K562 (cell line): ENCODE measurements around the gene FGF21. TPM values are rescaled to one million over a fixed set of nuclear protein-coding genes. Genes with fewer than 3 reads are reported as not detected.

Experiments used
- C11orf30 ChIP-seq: fragments of 450-650 bp; IDR thresholded peaks from 2 replicates; pipeline ENCODE4 v1.6.1; 2016; ENCODE audit warnings: low read depth, mild to moderate bottlenecking
- CHD2 ChIP-seq: IDR thresholded peaks from 2 replicates; pipeline ENCODE4 v1.6.1; 2011; ENCODE audit warnings: low read depth, low read length
- ETV5 ChIP-seq: sonication (generic); formaldehyde crosslinking; IDR thresholded peaks from 2 replicates; pipeline ENCODE4 v1.4.0; 2020; ENCODE audit warnings: low read depth, mild to moderate bottlenecking, missing genetic modification reagents
- PTRF ChIP-seq: fragments of 450-650 bp; IDR thresholded peaks from 2 replicates; pipeline ENCODE4 v1.6.1; 2016; ENCODE audit warnings: mild to moderate bottlenecking, missing genetic modification characterization, missing compliant biosample characterization
- RBM25 ChIP-seq: fragments of 200-400 bp; formaldehyde crosslinking; IDR thresholded peaks from 2 replicates; pipeline ENCODE4 v1.6.1; 2018; ENCODE audit warnings: low read length, low read depth, moderate library complexity; ENCODE audit not compliant: severe bottlenecking
- RFX7 ChIP-seq: fragments of 250-450 bp; sonication (Bioruptor Pico); IDR thresholded peaks from 2 replicates; pipeline ENCODE4 v1.5.1; 2021; ENCODE audit warnings: mild to moderate bottlenecking
- SLC30A9 ChIP-seq: fragments of 250-450 bp; sonication (Bioruptor Pico); IDR thresholded peaks from 2 replicates; pipeline ENCODE4 v1.8.0; 2022; ENCODE audit warnings: mild to moderate bottlenecking, moderate library complexity
- SMAD2 ChIP-seq: fragments of 150-350 bp; IDR thresholded peaks from 2 replicates; pipeline ENCODE4 v1.6.1; 2014; ENCODE audit warnings: low read depth, mild to moderate bottlenecking, low read length
- SUPT5H ChIP-seq: fragments of 450-650 bp; IDR thresholded peaks from 2 replicates; pipeline ENCODE4 v1.6.1; 2016
- TCF3 ChIP-seq: sonication (generic); formaldehyde crosslinking; IDR thresholded peaks from 2 replicates; pipeline ENCODE4 v1.4.0; 2020; ENCODE audit warnings: mild to moderate bottlenecking, missing genetic modification reagents
- TRIM28 ChIP-seq: fragments of 450-650 bp; IDR thresholded peaks from 2 replicates; pipeline ENCODE4 v1.6.1; 2017
- XRCC3 ChIP-seq: fragments of 450-650 bp; IDR thresholded peaks from 2 replicates; pipeline ENCODE4 v1.6.1; 2017; ENCODE audit warnings: mild to moderate bottlenecking, moderate library complexity
- XRCC5 ChIP-seq: fragments of 200-400 bp; formaldehyde crosslinking; IDR thresholded peaks from 2 replicates; pipeline ENCODE4 v1.6.1; 2017; ENCODE audit warnings: low read depth, mild to moderate bottlenecking, low read length
- ZNF253 ChIP-seq: fragments of 250-450 bp; sonication (Bioruptor Pico); conservative IDR thresholded peaks from 2 replicates; pipeline ENCODE4 v1.6.1; 2021; ENCODE audit warnings: mild to moderate bottlenecking
- ZNF263 ChIP-seq: sonication (generic); formaldehyde crosslinking; IDR thresholded peaks from 2 replicates; pipeline ENCODE4 v1.8.0; 2022; ENCODE audit warnings: mild to moderate bottlenecking, missing genetic modification reagents, borderline replicate concordance
- ZNF316 ChIP-seq: fragments of 450-650 bp; IDR thresholded peaks from 2 replicates; pipeline ENCODE4 v1.6.1; 2016
- ZNF707 ChIP-seq: fragments of 250-450 bp; sonication (Bioruptor Pico); conservative IDR thresholded peaks from 2 replicates; pipeline ENCODE4 v1.8.0; 2022; ENCODE audit warnings: inconsistent platforms, mild to moderate bottlenecking, moderate library complexity
- polyA plus RNA-seq, 8 experiments: library from polyadenylated mRNA; depleted of rRNA in 4 of 8; stranded (reverse) in 5 of 8; unstranded in 3 of 8; fragments of >200 nt; fragmentation: Nextera tagmentation in 2 of 8; fragmentation: Illumina TruSeq in 1 of 8; extraction: Ambion mirVana in 2 of 8; extraction: Trizol in 1 of 8; gene quantifications; 2 replicates each; pipeline versions ENCODE4 v1.2.1 to v1.2.3, GENCODE V29; 2011 to 2014; ENCODE audit warnings: inconsistent platforms in 1 of 8, missing spikeins in 1 of 8
- total RNA-seq, 7 experiments: library from RNA; depleted of rRNA in 6 of 7; stranded (reverse); fragments of >200 nt in 6 of 7; fragmentation: Illumina TruSeq in 2 of 7; extraction: Trizol in 2 of 7; gene quantifications; 2 replicates each; pipeline versions ENCODE4 v1.2.1 to v1.2.3, GENCODE V29; 2011 to 2021; ENCODE audit warnings: low replicate concordance in 1 of 7
- TF ChIP-seq, protein P1 (sequence below): fragments of 250-450 bp; sonication (Bioruptor Pico); IDR thresholded peaks from 2 replicates; pipeline ENCODE4 v1.8.0; 2022; ENCODE audit warnings: inconsistent platforms
- TF ChIP-seq, protein P2 (sequence below): sonication (generic); formaldehyde crosslinking; IDR thresholded peaks from 2 replicates; pipeline ENCODE4 v1.8.0; 2023; ENCODE audit warnings: mild to moderate bottlenecking, missing genetic modification reagents
- TF ChIP-seq, protein P3 (sequence below): fragments of 250-450 bp; sonication (Bioruptor Pico); IDR thresholded peaks from 2 replicates; pipeline ENCODE4 v1.4.0; 2020; ENCODE audit warnings: mild to moderate bottlenecking, moderate library complexity
- TF ChIP-seq, protein P4 (sequence below): sonication (generic); formaldehyde crosslinking; IDR thresholded peaks from 2 replicates; pipeline ENCODE4 v1.8.1; 2023; ENCODE audit warnings: mild to moderate bottlenecking, missing genetic modification reagents, moderate library complexity
- TF ChIP-seq, protein P5 (sequence below): sonication (generic); formaldehyde crosslinking; IDR thresholded peaks from 2 replicates; pipeline ENCODE4 v1.8.1; 2023; ENCODE audit warnings: mild to moderate bottlenecking, missing genetic modification reagents

Gene FGF21
- total and polyA plus RNA-seq, 9 of the 15 experiments (the other 6 are each of a cell fraction or from before 2014, with no cell fraction given) = 0.04 to 0.77 (median 0.09) TPM; not detected in 6

DNA sequence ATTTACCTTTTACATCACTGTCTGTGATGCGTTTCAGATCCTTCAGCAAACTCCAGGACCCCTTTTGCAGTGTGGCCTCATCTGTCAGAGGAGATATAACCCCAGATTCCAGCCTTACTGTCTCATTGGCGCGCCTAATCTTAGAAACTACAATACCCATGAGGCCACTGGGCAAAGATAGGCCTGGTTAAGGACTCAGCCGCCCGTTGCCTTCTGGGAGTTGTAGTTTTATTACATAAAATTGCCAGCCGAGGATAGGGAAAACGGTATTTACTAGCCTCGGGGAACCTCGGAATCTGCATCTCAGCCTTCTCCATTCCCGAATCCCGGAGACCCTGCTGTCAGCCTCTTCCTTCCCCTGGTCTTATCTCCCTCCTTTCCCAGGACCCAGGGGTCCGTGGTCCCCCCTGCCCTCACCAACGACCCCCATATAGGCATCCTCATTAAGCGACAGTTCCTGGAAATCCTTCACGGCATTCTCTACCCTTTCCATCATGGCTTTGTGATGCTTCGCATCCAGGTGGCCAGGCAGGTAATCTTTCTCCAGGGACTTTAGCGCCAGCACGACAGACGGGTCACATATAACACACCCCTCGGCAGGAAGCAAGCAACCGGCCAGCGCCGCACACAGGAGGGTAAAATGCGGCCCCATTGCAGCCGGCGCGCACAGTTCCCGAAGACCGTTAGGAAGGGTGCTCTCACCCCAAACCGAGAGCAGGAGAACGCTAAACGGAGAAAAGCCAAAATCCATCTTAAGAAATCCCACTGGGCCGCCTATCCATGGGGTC lies 9.9 kb upstream of the FGF21 start (continued):
- no peak for TF ChIP-seq ZNF316
- TF ChIP-seq, protein P1, sequence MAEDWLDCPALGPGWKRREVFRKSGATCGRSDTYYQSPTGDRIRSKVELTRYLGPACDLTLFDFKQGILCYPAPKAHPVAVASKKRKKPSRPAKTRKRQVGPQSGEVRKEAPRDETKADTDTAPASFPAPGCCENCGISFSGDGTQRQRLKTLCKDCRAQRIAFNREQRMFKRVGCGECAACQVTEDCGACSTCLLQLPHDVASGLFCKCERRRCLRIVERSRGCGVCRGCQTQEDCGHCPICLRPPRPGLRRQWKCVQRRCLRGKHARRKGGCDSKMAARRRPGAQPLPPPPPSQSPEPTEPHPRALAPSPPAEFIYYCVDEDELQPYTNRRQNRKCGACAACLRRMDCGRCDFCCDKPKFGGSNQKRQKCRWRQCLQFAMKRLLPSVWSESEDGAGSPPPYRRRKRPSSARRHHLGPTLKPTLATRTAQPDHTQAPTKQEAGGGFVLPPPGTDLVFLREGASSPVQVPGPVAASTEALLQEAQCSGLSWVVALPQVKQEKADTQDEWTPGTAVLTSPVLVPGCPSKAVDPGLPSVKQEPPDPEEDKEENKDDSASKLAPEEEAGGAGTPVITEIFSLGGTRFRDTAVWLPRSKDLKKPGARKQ (CRISPR knock-in tag) = no peak
- TF ChIP-seq, protein P2, sequence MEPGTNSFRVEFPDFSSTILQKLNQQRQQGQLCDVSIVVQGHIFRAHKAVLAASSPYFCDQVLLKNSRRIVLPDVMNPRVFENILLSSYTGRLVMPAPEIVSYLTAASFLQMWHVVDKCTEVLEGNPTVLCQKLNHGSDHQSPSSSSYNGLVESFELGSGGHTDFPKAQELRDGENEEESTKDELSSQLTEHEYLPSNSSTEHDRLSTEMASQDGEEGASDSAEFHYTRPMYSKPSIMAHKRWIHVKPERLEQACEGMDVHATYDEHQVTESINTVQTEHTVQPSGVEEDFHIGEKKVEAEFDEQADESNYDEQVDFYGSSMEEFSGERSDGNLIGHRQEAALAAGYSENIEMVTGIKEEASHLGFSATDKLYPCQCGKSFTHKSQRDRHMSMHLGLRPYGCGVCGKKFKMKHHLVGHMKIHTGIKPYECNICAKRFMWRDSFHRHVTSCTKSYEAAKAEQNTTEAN = no peak
- no peak for TF ChIP-seq SLC30A9
- TF ChIP-seq ZNF707 (CRISPR knock-in tag) = no peak
- no peak for TF ChIP-seq SUPT5H
- no peak for TF ChIP-seq XRCC5
- no peak for TF ChIP-seq C11orf30
- no peak for TF ChIP-seq RFX7 (CRISPR knock-in tag)
- TF ChIP-seq ZNF253 (CRISPR knock-in tag) = no peak
- TF ChIP-seq, protein P3, sequence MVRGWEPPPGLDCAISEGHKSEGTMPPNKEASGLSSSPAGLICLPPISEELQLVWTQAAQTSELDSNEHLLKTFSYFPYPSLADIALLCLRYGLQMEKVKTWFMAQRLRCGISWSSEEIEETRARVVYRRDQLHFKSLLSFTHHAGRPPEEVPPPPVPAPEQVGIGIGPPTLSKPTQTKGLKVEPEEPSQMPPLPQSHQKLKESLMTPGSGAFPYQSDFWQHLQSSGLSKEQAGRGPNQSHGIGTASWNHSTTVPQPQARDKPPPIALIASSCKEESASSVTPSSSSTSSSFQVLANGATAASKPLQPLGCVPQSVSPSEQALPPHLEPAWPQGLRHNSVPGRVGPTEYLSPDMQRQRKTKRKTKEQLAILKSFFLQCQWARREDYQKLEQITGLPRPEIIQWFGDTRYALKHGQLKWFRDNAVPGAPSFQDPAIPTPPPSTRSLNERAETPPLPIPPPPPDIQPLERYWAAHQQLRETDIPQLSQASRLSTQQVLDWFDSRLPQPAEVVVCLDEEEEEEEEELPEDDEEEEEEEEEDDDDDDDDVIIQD = no peak
- TF ChIP-seq, protein P4, sequence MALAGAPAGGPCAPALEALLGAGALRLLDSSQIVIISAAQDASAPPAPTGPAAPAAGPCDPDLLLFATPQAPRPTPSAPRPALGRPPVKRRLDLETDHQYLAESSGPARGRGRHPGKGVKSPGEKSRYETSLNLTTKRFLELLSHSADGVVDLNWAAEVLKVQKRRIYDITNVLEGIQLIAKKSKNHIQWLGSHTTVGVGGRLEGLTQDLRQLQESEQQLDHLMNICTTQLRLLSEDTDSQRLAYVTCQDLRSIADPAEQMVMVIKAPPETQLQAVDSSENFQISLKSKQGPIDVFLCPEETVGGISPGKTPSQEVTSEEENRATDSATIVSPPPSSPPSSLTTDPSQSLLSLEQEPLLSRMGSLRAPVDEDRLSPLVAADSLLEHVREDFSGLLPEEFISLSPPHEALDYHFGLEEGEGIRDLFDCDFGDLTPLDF (CRISPR knock-in tag) = no peak
- no peak for TF ChIP-seq ZNF263 (CRISPR knock-in tag)
- no peak for TF ChIP-seq TRIM28
- TF ChIP-seq XRCC3 = no peak
- no peak for TF ChIP-seq PTRF (tag)
- TF ChIP-seq CHD2 = no peak
- TF ChIP-seq, protein P5, sequence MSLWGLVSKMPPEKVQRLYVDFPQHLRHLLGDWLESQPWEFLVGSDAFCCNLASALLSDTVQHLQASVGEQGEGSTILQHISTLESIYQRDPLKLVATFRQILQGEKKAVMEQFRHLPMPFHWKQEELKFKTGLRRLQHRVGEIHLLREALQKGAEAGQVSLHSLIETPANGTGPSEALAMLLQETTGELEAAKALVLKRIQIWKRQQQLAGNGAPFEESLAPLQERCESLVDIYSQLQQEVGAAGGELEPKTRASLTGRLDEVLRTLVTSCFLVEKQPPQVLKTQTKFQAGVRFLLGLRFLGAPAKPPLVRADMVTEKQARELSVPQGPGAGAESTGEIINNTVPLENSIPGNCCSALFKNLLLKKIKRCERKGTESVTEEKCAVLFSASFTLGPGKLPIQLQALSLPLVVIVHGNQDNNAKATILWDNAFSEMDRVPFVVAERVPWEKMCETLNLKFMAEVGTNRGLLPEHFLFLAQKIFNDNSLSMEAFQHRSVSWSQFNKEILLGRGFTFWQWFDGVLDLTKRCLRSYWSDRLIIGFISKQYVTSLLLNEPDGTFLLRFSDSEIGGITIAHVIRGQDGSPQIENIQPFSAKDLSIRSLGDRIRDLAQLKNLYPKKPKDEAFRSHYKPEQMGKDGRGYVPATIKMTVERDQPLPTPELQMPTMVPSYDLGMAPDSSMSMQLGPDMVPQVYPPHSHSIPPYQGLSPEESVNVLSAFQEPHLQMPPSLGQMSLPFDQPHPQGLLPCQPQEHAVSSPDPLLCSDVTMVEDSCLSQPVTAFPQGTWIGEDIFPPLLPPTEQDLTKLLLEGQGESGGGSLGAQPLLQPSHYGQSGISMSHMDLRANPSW = 0 out of 2 replicates have a peak, but pooled peaks have one; percentile 56
- peak; percentile 11; the same call in 1 of the 2 replicates for TF ChIP-seq SMAD2
- no peak for TF ChIP-seq TCF3 (CRISPR knock-in tag)
- no peak for TF ChIP-seq RBM25
- TF ChIP-seq ETV5 = no peak
